RWPE1 (cell line): ENCODE data around the gene FRYL.

Experiments
- CTCF ChIA-PET: fragments of 350-600 bp; sonication (Branson Sonifier 250); formaldehyde crosslinking; extraction: SDS; loops from one replicate; lab custom pipeline; 2021; lab: Yijun Ruan, JAX
- POLR2A ChIA-PET: fragments of 400-600 bp; formaldehyde crosslinking; extraction: SDS; loops from one replicate; lab custom pipeline; 2020; ENCODE audit warnings: antibody characterized with exemption; ENCODE audit not compliant: low non-redundant PET; lab: Yijun Ruan, JAX
- DNase-seq: peaks from one replicate; pipeline ENCODE4 v3.0.0; 2012; ENCODE audit warnings: low spot score
- H3K27ac ChIP-seq: fragments of 450-650 bp; 2 replicates; pipeline ENCODE4 v1.5.1; 2017
- CTCF ChIP-seq: fragments of 450-650 bp; conservative IDR thresholded peaks from 2 replicates; pipeline ENCODE4 v1.5.1; 2017; ENCODE audit warnings: low read depth, mild to moderate bottlenecking

FRYL gene

DNA sequence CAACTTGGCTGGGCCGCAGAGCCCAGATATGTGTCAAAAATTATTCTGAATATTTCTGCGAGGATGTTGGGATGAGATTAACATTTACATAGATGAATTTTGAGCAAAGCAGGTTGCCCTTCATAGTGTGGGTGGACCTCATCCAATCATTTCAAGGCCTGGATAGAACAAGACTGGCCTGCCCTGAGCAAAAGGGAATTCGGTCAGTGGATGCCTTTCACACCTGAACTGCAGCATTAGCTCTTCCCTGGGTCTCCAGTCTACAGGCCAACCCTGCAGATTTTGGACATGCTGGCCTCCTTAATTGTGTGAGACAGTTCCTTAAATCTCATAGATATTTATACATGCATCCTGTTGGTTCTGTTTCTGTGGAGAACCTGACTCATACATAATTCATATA, 329.3 kb downstream of the FRYL start:
- ChIA-PET CTCF (no interaction called here), POLR2A (no interaction called here)

DNA sequence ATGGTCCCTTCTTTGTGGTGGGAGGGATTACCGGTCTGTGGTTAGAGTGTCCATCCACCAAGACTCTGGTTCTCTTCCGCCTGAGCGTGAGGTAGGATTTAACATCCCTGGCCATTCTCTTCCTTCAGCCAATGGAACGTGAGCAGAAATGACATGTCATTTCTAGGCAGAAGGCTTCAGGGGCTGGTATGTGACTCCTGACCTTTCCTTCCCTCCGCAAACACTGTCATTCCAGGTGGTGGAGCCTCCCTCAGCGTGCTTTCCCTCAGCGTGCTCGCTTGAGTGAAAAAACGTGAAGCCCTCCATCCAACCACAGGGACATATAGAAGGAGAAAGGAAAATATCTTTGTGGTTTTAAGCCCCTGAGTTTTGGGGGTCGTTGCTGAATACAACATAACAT, 330.9 kb downstream of the FRYL start:
- POLR2A ChIA-PET, result no interaction called here
- no peak for DNase-seq
- no peak overlapping the region for H3K27ac ChIP-seq
- CTCF ChIA-PET, result no interaction called here
- TF ChIP-seq CTCF, result no peak

More for the DNA sequence above, 329.3 kb downstream of the FRYL start:
- H3K27ac ChIP-seq, result no peak overlapping the region
- DNase-seq, result no peak
- no peak for TF ChIP-seq CTCF
